Upper lobe of left lung (tissue), 6 donors: ENCODE data around the gene PDE8A. TPM values are rescaled to one million over a fixed set of nuclear protein-coding genes. Genes with fewer than 3 reads are reported as not detected.
"Not testable (repeated sequence)": the region's sequence is repeated elsewhere in the genome, so short reads cannot be mapped to it uniquely, and the experiment has no call there.

Source experiments
- ATAC-seq, 2 donors: fragments of 200-7000 bp; cut with Tn5 transposase; one replicate each; pipeline ENCODE4 v1.9.1; 2022; ENCODE audit warnings: mild to moderate bottlenecking in 2 of 2, moderate library complexity in 2 of 2; ENCODE audit not compliant: low FRiP score in 2 of 2
- DNase-seq, 2 donors: peaks; one replicate each; pipeline ENCODE4 v3.0.0-alpha.2; 2019 to 2020
- H3K27ac ChIP-seq, 4 donors: fragments of 200-600 bp; sonication (generic); one replicate each; pipeline ENCODE4 v1.5.1; 2016 to 2019
- H3K27me3 ChIP-seq, 4 donors: fragments of 200-600 bp; sonication (generic); one replicate each; pipeline ENCODE4 v1.5.1; 2017 to 2019
- H3K36me3 ChIP-seq, 4 donors: fragments of 200-600 bp; sonication (generic); one replicate each; pipeline ENCODE4 v1.5.1; 2016 to 2019
- H3K4me1 ChIP-seq, 4 donors: fragments of 200-600 bp; sonication (generic); one replicate each; pipeline ENCODE4 v1.5.1; 2018 to 2019
- H3K4me3 ChIP-seq, 4 donors: fragments of 200-600 bp; sonication (generic); one replicate each; pipeline ENCODE4 v1.5.1; 2017 to 2019; ENCODE audit warnings: mild to moderate bottlenecking in 2 of 4, moderate library complexity in 1 of 4
- H3K9me3 ChIP-seq, 4 donors: fragments of 200-600 bp; sonication (generic); one replicate each; pipeline ENCODE4 v1.5.1; 2018 to 2019
- CTCF ChIP-seq, 6 experiments: fragments of 450-650 bp in 4 of 6; fragments of 200-600 bp in 2 of 6; sonication (generic) in 2 of 6; IDR thresholded peaks; one replicate each; pipeline ENCODE4 v1.5.1; 2016 to 2019; ENCODE audit warnings: antibody characterized with exemption in 6 of 6
- EP300 ChIP-seq, 4 donors: sonication (generic); formaldehyde crosslinking; IDR thresholded peaks; one replicate each; pipeline ENCODE4 v1.5.1; 2017; ENCODE audit warnings: antibody characterized with exemption in 4 of 4, control low read depth in 2 of 4
- POLR2A ChIP-seq, 4 donors: fragments of 450-650 bp; IDR thresholded peaks; one replicate each; pipeline ENCODE4 v1.5.1; 2016 to 2017; ENCODE audit warnings: antibody characterized with exemption in 4 of 4, mild to moderate bottlenecking in 2 of 4
- POLR2AphosphoS5 ChIP-seq, 2 donors: sonication (generic); formaldehyde crosslinking; IDR thresholded peaks; one replicate each; pipeline ENCODE4 v1.5.1; 2017; ENCODE audit warnings: antibody characterized with exemption in 2 of 2
- WGBS, 2 donors: methylation state at CpG; one replicate each; pipeline ENCODE4 v1.1.5; 2017 to 2018; 5-methylcytosine and 5-hydroxymethylcytosine counted together
- total RNA-seq, 6 donors: library from RNA; depleted of rRNA in 4 of 6; stranded (reverse); fragments of >200 nt in 4 of 6; gene quantifications; one replicate each; pipeline versions ENCODE4 v1.1.0 to v1.2.1, GENCODE V29; 2016 to 2021
- donor health status: DM: no; HTN: no; CAD: no; lungs with moderate emphysema.
- donor health status: DM: no; HTN: yes; CAD: no; lungs with severe emphysema.

Gene PDE8A
- total RNA-seq, 6 donors from 2014 or later, result 36.5 to 66.0 (median 48.4) TPM

GRCh38 chr15:85010071-85010385 is 28.4 kb downstream of the PDE8A start:
- H3K27ac ChIP-seq, result peak overlapping the region in 3 of 4 donors; percentile 36 to 73 (median 45)
- no peak for ATAC-seq

GRCh38 chr15:85010386-85011159 is 28.9 kb downstream of the PDE8A start:
- no peak overlapping the region for H3K4me3 ChIP-seq
- H3K27me3 ChIP-seq, result no peaks in the 10 kb centered on the region
- H3K9me3 ChIP-seq, result no peaks in the 10 kb centered on the region
- H3K27ac ChIP-seq, result peak overlapping the region; percentile 36 to 73 (median 47)
- no peaks in the 10 kb centered on the region for H3K36me3 ChIP-seq
- DNase-seq (no peak), ATAC-seq (peak in 1 of 2 donors; percentile 64)
- peaks cover 35 to 47% (median 39%) of the 10 kb centered on the region in 4 donors for H3K4me1 ChIP-seq
- TF ChIP-seq POLR2AphosphoS5 (IDR thresholded peaks at IDR 0.05), result no peak
- no peak for TF ChIP-seq POLR2A (IDR thresholded peaks at IDR 0.05)
- TF ChIP-seq CTCF (IDR thresholded peaks at IDR 0.05), result peak in 1 of 6 experiments; percentile 47
- TF ChIP-seq EP300 (IDR thresholded peaks at IDR 0.05), result peak in 2 of 4 donors; percentile 27 to 72
- 13 to 17% methylated on average over 3 of the region's 3 CpGs for WGBS, 2 donors

More at GRCh38 chr15:85010071-85010385, 28.4 kb downstream of the PDE8A start:
- H3K27me3 ChIP-seq, result no peaks in the 10 kb centered on the region
- H3K4me1 ChIP-seq, result peaks cover 35 to 47% (median 39%) of the 10 kb centered on the region in 4 donors
- no peaks in the 10 kb centered on the region for H3K9me3 ChIP-seq
- no peak for DNase-seq
- H3K4me3 ChIP-seq, result no peak overlapping the region
- no peaks in the 10 kb centered on the region for H3K36me3 ChIP-seq
- TF ChIP-seq POLR2A (IDR thresholded peaks at IDR 0.05) (no peak), CTCF (IDR thresholded peaks at IDR 0.05) (no peak), POLR2AphosphoS5 (IDR thresholded peaks at IDR 0.05) (no peak), EP300 (IDR thresholded peaks at IDR 0.05) (no peak)

- Histone ChIP-seq H3K4me3 (no peak overlapping the region), H3K27me3 (no peaks in the 10 kb centered on the region), H3K4me1 (peaks cover 35 to 47% (median 39%) of the 10 kb centered on the region in 4 donors), H3K27ac (peak overlapping the region; percentile 36 to 73 (median 47)), H3K9me3 (no peaks in the 10 kb centered on the region), H3K36me3 (no peaks in the 10 kb centered on the region)
- TF ChIP-seq POLR2A (IDR thresholded peaks at IDR 0.05), result no peak
- TF ChIP-seq CTCF (IDR thresholded peaks at IDR 0.05), result no peak
- TF ChIP-seq EP300 (IDR thresholded peaks at IDR 0.05), result no peak
- no peak for TF ChIP-seq POLR2AphosphoS5 (IDR thresholded peaks at IDR 0.05)
- WGBS, 2 donors, result 22 to 49% methylated on average over 3 of the region's 3 CpGs
- DNase-seq, result no peak
- ATAC-seq, result no peak
Measured at GRCh38 chr15:85011160-85011571, 29.5 kb downstream of the PDE8A start.

GRCh38 chr15:85011724-85012123 is 30.1 kb downstream of the PDE8A start:
- H3K9me3 ChIP-seq, ATAC-seq, H3K4me3 ChIP-seq, H3K36me3 ChIP-seq, H3K27ac ChIP-seq, DNase-seq, H3K27me3 ChIP-seq: not testable (repeated sequence)
- peaks cover 34 to 46% (median 39%) of the 10 kb centered on the region in 4 donors for H3K4me1 ChIP-seq
- 95 to 100% methylated on average over 2 of the region's 2 CpGs for WGBS, 2 donors

GRCh38 chr15:85013785-85014184 is 32.1 kb downstream of the PDE8A start:
- Histone ChIP-seq H3K27me3 (no peaks in the 10 kb centered on the region), H3K27ac (no peak overlapping the region), H3K4me3 (no peak overlapping the region), H3K9me3 (no peaks in the 10 kb centered on the region), H3K36me3 (no peaks in the 10 kb centered on the region), H3K4me1 (peaks cover 22 to 26% (median 23%) of the 10 kb centered on the region in 4 donors)
- 84 to 93% methylated on average over 3 to 4 of the region's 4 CpGs for WGBS, 2 donors
- ATAC-seq (no peak), DNase-seq (no peak)
- no peak for TF ChIP-seq EP300 (IDR thresholded peaks at IDR 0.05)
- TF ChIP-seq POLR2AphosphoS5 (IDR thresholded peaks at IDR 0.05), result no peak
- TF ChIP-seq CTCF (IDR thresholded peaks at IDR 0.05), result no peak
- TF ChIP-seq POLR2A (IDR thresholded peaks at IDR 0.05), result no peak
